Measurements from ENCODE around the gene TUBA1B.

TUBA1B gene

DNA sequence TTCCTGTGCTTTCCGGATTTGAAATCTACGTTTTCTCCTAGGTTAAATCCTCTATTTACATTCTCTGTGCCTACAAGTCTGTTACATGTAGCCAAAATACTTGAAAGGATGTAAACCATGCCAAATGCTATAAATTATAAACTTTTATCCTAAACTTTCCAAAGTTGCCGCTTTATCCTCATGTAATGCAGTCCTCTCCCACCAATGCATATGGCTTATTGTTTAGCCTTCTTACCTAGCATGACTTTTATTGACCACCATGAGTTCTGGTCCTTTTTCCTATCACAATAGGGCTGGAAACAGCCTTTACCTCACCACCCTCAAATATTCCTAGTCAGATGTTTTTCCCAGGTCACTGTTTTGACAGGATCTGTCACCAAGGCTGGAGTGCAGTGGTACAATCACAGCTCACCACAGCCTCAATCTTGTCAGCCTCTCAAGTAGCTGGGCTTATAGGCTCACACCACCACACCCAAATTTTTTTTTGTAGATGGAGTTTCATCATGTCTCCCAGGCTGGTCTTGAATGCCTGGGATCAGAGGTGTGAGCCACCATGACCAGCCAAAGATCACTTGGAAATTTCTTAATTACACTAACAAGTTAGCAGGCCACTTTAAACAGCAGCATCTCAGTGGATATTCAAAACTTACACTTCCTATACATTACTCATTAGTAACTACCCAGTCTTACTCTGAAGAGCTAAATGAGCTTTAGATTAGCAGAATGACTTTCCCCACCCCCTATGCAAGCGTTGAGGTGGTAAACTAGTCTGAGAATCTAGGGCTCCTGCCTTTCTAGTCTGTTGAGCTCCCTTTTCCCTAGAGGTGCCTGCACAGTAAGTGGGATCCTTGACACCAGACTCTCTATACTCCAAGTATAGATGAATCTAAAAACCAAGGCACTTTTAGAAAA lies 4.1 kb downstream of the TUBA1B start:
- DNase-seq = no peak

DNA sequence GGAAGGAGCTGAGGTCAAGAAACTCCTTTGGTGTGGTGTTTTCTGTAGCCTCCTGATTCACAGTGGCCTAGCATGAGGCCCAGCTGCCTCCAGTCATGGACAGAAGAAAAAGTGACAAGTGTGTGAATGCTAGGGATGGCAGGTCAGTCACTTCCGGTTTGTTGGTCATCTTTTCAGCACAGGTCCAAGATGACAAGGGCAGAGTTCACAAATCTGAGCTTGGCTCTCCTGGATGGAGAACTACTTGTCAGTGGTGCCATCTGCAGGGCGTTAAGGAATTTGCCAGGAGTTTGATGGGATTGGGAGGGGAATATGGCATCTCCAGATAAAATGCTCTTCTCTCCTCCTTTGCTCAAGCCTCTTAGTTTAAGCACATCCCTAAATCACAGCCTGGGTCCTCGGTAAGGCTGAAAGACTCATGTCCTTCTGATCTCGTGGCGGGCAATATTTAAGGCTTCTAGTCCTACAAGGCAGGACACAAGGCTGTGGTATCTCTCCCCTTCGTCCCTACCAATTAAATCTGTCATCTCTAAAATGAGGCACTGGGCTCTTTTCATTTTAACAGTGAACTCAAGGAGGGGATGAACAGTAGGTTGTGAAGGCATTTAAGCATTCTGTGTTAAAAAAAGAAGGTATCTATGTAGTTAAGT lies 10.0 kb downstream of the TUBA1B start:
- DNase-seq = peak; percentile 69 to 79 (median 77)

DNA sequence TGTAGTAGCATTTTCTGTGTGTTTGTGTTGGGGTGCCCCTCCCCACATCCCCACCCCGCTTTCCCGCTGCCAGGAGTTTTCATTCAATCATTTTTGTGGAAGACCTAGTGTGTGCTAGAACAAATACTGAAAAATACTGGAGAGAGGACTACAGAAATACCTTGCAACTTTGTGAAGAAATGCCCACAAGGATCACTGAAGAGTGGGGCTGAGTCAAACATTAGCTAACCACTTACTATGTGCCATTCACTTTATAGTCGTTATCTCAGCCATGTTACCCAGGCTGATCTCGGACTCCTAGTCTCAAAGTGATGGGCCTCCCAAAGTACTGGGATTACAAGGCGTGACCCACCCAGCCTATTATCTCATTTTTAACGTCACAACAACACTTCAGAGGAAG lies 20.0 kb downstream of the TUBA1B start:
- no peak for DNase-seq

DNA sequence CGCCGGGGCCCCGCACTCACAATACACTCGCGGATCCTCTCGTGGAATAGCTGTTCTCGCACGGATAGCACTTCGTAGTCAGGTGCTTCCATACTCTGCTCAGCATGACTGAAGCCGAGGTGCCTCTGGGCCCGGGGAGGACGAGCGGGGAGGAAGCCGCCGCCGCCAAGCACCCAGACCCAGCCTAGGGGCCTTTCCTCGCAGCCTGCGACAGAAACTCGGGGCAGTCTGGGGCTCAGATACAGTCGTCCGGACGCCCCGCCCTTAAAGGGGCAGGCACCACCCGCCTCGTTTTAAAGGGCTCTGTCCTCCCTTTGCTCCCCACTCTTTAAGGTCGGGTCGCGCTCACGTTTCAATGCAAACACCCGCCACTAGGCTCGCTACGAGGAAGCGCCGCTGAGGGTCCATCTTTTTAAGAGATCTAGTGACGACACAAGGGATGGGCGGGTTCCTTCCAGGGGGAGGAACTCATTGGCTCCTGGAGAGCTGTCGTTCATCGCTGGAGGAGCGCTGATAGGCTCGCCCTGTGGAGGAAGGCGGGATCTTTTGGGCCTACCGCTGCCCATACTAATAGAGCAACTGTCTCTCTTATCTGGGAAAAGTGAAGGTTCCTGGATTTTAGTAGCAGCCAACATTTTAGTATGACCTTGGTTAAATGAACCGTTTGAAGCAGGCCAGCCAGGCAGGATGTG lies 20.6 kb downstream of the TUBA1B start, which contains the start of gene LMBR1L:
Gene LMBR1L (minus strand): TSS at position 384 of the 692 bp plus-strand sequence. CDS start 292 bp downstream, at position 92.
- DNase-seq = peak; percentile 99 to 100 (median 99)

DNA sequence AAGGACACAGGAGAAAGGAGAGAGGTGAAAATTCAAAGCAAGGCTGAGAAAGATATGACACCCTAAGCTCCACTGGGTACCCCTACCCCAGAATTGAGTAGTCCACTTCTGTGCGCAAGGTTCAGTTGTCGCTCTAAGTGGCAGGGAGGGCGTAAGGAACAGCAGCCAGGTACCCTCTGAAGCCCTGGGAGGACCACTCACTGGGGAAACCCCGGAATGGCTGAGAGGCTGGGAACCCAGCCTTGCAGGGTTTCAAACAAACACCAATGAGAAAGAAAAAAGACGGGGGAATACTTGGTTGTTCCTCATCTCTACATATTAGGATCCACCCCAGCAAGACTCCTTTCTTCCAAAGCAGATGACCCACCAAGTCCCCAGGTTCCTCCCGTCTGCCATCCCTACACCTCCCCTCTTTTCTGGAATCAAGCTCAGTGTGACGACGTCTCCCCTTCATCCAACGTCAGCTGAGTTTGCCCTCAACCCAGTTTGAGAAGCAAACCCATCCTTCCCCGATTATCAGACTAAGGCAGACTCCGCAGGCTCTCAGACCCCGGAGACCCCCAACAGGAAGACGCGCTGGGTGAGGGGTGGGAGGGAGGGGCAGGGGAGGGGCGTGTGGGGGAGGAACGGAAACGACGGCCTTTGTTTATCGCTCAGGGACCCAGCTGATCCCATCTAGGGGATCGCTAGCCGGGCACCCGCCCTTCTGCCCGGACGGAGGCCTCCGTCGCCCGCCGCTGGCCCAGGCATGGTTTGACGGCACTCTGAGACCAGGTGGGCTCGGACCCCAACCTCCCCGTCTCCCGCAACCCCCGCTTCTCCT lies 21.3 kb downstream of the TUBA1B start:
- peak in 1 of 4 experiments; percentile 38 for DNase-seq

DNA sequence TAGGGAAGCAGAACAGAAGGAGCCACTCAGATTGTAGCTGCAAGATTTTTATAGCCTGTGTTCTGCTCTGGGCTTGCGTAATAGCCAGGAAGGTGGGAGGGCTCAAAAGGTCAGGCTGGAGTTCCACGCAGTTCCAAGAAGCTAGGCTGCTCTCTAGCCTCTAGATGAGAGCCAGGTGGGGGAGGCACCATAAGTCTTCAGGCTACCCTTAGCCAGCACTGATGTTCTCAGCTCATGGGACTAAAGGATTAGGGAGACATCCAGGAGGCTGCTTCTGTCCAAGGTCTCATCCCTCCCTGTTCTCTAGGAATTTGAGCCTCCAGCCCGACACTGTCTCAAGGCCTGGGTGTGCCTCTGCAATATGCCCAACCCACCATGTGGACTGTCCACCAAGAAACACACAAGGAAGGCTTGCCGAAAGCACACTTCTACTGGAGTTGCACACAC lies 22.2 kb downstream of the TUBA1B start:
- DNase-seq = peak; percentile 69 to 85 (median 83)

DNA sequence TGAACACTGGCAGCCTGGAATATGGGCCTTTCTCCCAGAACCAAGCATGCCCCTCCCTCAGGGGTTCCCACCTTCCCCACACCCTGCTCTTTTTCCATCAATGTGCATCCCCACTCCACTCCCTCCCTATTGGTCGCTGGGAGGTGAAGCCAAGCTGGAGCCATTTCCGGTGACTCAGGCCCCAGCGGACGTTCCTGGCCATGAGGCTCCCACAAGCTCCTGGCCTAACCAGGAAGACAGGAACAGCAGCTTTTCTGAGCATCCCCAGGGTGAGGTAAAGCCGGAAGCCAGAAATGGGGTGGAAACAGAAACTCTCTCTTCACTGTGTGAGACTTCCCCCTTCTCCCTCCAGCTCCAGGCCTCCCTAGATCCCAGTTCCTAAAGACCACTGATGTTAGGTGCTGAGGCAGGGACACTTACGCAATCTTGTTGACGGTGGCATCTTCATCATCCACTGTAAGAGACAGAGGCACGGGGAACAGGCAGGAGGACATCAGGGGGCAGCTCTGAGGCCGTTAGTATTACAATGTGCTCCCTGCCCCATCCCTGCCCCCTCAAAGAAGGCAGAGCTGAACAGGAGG lies 25.6 kb downstream of the TUBA1B start:
- DNase-seq = peak in 1 of 4 experiments; percentile 22

DNA sequence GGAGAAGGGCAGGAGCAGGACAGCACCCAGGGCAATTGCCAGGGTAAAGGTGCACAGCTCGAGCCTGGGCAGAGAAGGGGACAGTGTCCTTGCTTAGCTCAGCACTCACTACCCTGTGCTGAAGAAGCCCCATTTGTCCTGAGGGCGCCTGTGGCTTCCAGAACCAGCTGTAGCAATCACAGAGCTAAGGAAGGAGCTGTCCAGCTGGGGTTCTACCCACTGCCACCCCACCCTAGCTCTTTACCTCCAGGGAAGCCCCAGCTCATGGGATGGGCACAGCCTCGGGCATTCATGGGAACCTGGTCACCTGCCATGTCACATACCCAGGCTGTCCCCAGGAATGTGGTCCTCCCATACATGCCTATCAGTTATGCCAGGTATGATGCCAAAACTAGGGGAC lies 26.4 kb downstream of the TUBA1B start:
- DNase-seq = no peak

DNA sequence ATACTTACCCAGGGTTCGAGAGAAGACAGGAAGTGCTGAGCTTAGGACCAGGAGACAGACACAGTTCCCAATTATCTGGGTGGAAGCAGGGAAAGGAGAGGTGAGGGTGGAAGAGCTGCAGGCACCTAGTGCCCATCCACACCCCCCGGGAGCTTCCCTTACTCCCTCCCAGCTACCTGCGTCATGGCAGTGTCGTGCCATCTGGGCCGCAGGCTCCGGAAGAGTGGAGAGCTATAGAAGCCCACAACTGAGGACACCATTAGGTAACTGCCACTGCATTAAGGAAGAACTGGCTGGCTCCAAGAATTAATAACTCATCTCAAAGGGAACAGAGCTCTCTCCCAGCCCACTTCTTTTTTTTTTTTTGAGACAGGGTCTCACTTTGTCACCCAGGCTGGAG lies 30.8 kb downstream of the TUBA1B start:
- no peak for DNase-seq

DNA sequence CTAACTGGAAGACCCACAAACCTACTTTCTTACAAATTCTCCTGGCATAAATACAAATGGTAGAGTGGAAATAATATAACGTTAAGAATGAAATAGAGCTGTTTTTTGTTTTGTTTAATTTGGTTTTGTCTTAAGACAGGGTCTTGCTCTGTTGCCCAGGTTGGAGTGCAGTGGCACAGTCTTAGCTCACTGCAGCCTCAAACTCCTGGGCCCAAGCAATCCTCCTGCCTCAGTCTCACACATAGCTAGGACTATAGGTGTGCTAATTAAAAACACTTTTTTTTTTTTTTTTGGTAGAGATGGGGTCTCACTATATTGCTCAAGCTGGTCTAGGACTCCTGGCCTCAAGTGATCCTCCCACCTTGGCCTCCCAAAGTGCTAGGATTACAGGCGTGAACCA lies 32.5 kb downstream of the TUBA1B start:
- DNase-seq = no peak

DNA sequence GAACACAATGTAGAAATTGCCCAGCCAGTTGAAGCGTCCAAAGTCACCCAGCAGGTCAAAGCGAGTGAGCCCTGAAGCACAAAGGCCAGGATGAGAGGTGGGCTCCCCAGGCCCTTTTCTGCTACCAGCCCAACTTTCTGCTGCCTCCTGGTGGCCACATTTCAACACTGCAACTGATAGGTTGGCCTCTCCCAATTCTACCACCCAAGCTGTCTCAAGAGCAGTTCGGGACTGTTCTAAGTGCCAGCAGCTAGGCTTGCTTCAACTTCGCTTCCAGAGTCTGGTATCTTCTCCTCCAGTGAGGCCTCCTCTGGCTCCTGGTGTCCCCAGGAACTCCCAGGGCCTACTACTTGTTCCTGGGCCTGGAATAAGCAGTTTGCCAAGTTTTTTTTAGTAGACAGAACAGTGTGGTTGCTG lies 33.2 kb downstream of the TUBA1B start:
- peak; percentile 54 to 73 (median 66) for DNase-seq

DNA sequence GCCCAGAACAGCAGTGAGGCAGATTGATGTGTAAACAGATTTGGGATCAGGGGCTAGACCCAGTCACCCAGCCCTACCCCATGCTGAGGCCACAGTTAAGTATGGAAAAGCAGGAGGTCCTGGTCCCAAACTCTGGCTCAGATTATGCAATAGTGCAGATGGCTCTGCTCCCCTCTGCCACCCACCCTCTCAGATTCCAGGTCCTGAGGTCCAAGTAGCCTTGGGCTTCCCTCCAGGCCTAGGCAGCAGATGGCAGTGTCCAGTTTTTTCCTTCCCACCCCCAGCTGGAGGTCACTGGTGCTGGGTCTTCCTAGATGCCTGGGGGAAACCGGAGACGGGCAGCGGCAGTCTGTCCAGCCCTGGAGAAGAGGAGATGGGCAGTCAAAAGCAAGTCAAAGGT lies 33.8 kb downstream of the TUBA1B start:
- DNase-seq = no peak

DNA sequence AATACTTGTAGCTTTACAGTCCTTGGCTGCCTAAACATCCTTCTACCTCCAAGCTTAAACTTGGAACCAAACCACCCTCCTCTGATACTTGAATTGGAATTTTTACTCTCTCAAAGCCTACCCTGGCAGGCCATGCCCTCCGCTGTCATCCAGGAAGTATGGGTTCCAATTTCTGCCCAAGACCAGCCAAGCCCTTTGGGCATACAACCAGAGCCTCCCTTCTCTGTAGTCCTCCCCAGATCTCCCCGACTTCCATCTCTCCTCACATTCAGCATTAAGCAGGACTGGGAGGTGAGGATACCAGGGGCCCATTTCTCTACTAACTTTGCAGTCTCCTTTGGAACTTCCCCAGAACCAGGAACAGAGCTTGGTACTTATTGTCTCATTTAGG lies 36.2 kb downstream of the TUBA1B start:
- DNase-seq = no peak

DNA sequence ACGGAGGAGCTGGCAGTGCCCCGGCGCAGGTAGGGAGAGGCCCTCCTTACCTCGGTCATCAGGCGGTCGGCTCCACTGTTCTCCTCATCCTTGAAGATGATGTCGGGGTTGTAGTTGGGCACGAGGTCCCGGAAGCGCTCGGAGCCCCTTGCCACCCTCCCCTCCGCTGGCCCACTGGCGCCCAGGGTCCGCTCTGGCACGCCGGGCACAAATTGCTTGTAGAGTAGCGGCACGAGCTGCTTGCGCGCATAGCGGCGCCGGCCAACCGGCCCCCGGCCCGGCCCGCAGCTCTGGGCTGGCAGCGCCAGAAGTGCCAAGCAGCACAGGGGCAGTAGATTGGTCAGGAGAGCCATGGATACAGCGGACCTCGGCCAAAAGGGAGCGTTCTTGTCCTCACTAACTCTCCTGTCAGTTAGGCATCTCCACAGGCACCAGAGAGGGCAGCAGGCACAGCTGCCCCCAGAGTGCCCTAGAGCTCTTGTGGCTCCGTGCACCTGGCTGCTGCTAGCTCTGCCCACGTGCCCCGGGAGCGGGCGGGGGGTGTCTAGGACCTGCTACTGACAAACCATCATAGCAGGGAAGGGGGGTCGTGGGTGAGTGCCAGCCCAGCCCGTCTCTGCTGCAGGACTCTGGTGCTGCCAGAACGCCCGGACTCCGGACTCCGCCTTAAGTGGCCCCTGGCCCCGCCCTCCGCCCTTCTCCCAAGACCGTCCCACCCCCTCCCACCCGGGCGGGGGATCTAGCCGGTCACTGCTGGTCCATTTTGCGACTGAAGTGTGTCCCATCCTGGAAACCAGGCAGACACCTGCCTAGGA lies 36.8 kb downstream of the TUBA1B start, which contains the start of gene DHH:
Gene DHH (minus strand): TSS at position 642 of the 815 bp plus-strand sequence. CDS start 289 bp downstream, at position 353.
- peak in 1 of 4 experiments; percentile 26 for DNase-seq

DNA sequence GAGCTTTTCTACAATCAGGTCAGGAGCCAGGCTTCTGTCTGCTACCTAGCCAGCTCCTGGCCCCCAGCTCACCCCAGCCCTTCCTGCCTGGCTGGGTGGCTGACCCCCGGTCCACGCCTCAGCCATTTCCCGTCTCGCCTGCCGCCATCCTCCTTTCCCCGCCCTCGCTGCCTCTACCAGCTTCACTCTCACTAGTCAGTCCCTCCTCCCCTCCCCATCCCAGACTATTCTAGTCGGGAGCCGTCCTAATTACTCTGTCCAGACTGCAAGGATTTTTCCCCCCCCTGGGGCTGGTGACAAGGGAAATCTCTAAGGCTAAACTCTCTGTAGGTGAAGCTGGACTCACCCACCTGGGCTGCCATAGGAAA lies 37.4 kb downstream of the TUBA1B start:
- no peak for DNase-seq

DNA sequence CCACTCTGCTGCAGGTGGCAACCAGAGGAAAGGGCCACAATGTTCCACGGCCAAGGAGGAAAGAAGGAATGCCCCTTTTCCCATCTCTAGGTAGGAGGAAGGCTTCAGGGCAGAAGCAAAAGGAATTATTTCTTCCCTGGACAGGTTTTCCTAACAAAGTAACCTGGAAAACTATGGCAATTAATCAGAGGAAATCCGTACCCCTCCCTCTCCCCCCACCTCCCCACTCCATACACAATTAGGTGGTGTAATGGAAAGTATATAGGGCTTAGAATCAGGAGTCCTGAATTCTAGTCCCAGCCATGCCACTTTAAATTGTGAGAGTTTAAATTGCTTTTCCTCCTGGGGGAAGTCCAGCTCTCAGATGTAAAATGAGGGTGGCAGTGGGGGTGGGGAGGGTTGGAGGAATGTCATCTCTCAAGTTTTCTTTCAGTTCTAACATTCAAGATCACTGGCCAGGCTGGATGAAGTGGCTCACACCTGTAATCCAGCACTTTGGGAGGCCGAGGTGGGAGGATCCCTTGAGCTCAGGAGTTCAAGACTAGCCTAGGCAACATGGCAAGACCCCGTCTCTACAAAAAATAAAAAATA lies 38.3 kb downstream of the TUBA1B start:
- no peak for DNase-seq

DNA sequence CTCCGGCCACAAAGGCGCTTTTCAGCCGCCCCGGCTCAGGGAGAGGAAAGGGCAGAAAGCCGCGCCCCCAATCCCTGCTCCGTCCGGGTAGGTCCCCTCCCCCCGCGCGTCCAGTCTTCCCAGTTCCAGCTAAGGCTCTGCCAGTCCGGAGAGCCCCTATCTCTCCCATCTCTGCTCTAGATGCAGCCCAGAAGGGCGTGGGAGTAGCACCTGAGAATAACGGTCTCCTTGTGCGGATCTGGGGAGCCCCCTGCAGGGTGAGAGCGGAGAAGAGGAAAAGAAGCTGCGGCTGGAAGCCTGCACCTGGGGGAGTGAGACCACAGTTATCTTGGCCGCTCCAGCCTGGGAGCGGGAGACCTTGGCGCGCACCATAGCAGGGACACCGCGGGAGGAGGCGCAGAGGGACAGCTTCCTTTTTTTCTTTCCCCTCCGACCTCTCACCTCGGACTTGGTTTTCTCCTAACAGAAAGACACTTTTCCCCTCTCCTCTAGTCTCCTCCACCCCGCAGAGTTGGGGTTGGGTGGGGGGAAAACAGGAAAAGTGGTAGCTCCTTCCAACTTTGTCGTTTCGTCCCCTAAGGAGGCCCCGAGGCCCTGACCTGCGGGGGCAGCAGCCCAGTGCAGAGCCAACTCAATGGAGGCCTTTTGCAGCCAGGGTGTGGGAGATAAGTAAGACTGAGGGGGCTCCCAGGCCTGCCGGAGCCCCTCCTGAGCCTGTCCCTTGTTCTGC lies 38.9 kb downstream of the TUBA1B start:
- DNase-seq = peak in 3 of 4 experiments; percentile 36 to 58 (median 52)

DNA sequence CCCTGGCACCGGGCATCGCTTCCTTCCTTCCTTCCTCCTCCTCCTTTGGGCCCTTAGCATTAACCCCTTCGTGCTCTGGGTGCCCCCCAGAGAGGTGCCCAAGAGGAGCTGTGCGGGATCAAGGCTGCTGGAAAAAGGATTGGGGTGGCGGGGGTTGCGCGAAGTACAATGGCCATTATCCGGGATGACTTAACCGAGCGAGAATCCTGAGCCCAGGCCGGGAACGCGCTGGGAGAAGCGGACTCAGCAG lies 39.4 kb downstream of the TUBA1B start:
- DNase-seq = no peak

DNA sequence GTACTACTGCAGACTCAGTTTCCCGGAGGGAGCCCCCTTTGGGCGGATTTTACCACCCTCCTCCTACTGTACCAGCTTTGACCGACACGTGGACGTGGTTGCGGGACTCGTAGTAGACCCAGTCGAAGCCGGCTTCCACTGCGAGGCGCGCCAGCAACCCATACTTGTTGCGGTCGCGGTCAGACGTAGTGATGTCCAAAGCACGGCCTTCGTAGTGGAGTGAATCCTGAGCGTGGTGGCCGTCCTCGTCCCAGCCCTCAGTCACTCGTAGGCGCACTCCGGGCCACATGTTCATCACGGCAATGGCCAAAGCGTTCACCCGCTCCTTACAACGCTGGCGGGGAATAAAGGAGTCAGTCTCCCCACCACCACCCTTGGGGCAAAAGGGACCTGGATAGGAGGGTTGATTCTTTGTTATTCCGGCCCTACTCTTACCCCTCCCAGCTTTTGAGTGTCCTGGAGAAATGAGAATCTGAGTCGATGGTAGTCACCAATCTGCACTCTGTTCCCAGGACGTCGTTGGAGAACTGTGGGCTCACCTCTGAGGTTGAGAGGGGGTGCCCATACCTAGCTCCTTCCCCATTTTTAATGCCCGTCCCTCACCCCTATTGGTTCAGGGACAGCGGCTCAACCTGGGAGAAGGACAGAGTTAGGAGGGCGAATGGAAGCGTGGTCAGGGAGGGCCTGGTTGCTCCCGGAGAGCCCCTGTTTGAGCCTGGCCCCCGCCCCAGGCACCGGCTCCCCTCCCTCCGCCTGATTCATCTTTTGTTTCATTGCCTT lies 39.9 kb downstream of the TUBA1B start:
- DNase-seq = no peak

Measured in suppressor macrophage (primary cell).